DOHH2 (cell line): ENCODE data around the gene OR4D1.

Source experiments
- H3F3A ChIP-seq: fragments of 200-600 bp; sonication (generic), shearing (Covaris generic); 2 replicates; pipeline ENCODE4 v1.6.0; 2016; ENCODE audit warnings: antibody characterized with exemption, mild to moderate bottlenecking; ENCODE audit not compliant: control insufficient read depth, insufficient read depth
- H3K27ac ChIP-seq: fragments of 200-600 bp; sonication (generic); 2 replicates; pipeline ENCODE4 v1.5.1; 2014; ENCODE audit warnings: low read depth, mild to moderate bottlenecking, low read length, moderate library complexity
- H3K27me3 ChIP-seq: fragments of 200-600 bp; sonication (generic); 2 replicates; pipeline ENCODE4 v1.6.1; 2014; ENCODE audit warnings: mild to moderate bottlenecking, low read length, mixed read lengths; ENCODE audit not compliant: control insufficient read depth
- H3K36me3 ChIP-seq: fragments of 200-600 bp; sonication (generic); 2 replicates; pipeline ENCODE4 v1.6.1; 2014; ENCODE audit warnings: mild to moderate bottlenecking, low read length, moderate library complexity, mixed read lengths; ENCODE audit not compliant: control insufficient read depth
- H3K4me1 ChIP-seq: fragments of 200-600 bp; sonication (generic); 2 replicates; pipeline ENCODE4 v1.6.1; 2014; ENCODE audit warnings: mild to moderate bottlenecking, low read length, mixed read lengths; ENCODE audit not compliant: control insufficient read depth
- H3K4me2 ChIP-seq: fragments of 200-600 bp; sonication (generic); 2 replicates; pipeline ENCODE4 v1.6.0; 2014; ENCODE audit warnings: mild to moderate bottlenecking, low read length, moderate library complexity
- H3K4me3 ChIP-seq: fragments of 200-600 bp; sonication (generic); 2 replicates; pipeline ENCODE4 v1.5.1; 2014; ENCODE audit warnings: mild to moderate bottlenecking, low read length, mixed read lengths
- H3K79me2 ChIP-seq: fragments of 200-600 bp; sonication (generic); 2 replicates; pipeline ENCODE4 v1.6.1; 2014; ENCODE audit warnings: mild to moderate bottlenecking, low read length, mixed read lengths; ENCODE audit not compliant: control insufficient read depth
- H3K9me2 ChIP-seq: fragments of 200-600 bp; sonication (generic); replicated peaks from 2 replicates; pipeline ENCODE4 v1.6.1; 2014; ENCODE audit warnings: mild to moderate bottlenecking, low read length, mixed read lengths; ENCODE audit not compliant: control insufficient read depth
- H3K9me3 ChIP-seq: fragments of 200-600 bp; sonication (generic); 2 replicates; pipeline ENCODE4 v1.6.1; 2014; ENCODE audit warnings: antibody characterized with exemption, low read length, mixed read lengths; ENCODE audit not compliant: control insufficient read depth, insufficient read depth
- H4K20me1 ChIP-seq: fragments of 200-600 bp; sonication (generic); 2 replicates; pipeline ENCODE4 v1.6.0; 2014; ENCODE audit warnings: low read depth, mild to moderate bottlenecking, antibody characterized with exemption, low read length, moderate library complexity; ENCODE audit not compliant: control insufficient read depth, insufficient read depth
- EZH2phosphoT487 ChIP-seq: fragments of 200-600 bp; sonication (generic); IDR thresholded peaks from 2 replicates; pipeline ENCODE4 v1.6.1; 2017; ENCODE audit warnings: borderline replicate concordance, mild to moderate bottlenecking, antibody characterized with exemption, low read length, moderate library complexity, mixed read lengths
- TF ChIP-seq, protein P1 (sequence below): fragments of 200-600 bp; sonication (generic); IDR thresholded peaks from one replicate; pipeline ENCODE4 v1.5.1; 2014; ENCODE audit warnings: antibody characterized with exemption, mild to moderate bottlenecking, low read depth, low read length; ENCODE audit not compliant: poor library complexity, severe bottlenecking

Gene OR4D1

DNA sequence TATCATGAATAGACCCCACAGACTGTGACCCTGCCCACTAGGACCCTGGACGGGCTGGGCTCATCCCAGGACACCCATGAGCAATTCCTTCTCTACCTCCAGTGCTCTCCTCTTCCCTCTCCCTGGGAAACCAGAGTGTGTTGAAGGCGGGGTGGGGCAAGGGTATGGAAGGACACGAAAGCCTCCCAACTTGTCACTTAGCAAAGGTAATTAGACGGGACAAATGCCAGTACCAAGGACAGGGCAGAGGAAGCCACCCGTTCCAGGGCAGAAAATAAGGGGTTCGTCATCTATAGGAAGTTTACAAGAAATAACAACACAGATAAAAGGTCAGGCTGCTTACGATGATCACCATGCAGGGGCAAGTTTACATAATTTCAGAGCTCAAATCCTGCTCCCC, 39.5 kb downstream of the OR4D1 start:
- H4K20me1 ChIP-seq = no peaks in the 10 kb centered on the region; the same call in 1 of the 2 replicates
- H3K9me2 ChIP-seq = no peaks in the 10 kb centered on the region
- H3K9me3 ChIP-seq = no peaks in the 10 kb centered on the region
- H3F3A ChIP-seq = no peaks in the 10 kb centered on the region
- no peak overlapping the region for H3K4me3 ChIP-seq
- H3K4me1 ChIP-seq = peaks cover 7% of the 10 kb centered on the region; the same call in 1 of the 2 replicates
- TF ChIP-seq, protein P1, sequence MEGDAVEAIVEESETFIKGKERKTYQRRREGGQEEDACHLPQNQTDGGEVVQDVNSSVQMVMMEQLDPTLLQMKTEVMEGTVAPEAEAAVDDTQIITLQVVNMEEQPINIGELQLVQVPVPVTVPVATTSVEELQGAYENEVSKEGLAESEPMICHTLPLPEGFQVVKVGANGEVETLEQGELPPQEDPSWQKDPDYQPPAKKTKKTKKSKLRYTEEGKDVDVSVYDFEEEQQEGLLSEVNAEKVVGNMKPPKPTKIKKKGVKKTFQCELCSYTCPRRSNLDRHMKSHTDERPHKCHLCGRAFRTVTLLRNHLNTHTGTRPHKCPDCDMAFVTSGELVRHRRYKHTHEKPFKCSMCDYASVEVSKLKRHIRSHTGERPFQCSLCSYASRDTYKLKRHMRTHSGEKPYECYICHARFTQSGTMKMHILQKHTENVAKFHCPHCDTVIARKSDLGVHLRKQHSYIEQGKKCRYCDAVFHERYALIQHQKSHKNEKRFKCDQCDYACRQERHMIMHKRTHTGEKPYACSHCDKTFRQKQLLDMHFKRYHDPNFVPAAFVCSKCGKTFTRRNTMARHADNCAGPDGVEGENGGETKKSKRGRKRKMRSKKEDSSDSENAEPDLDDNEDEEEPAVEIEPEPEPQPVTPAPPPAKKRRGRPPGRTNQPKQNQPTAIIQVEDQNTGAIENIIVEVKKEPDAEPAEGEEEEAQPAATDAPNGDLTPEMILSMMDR = no peak
- H3K27ac ChIP-seq = no peak overlapping the region
- H3K4me2 ChIP-seq = no peak overlapping the region
- no peaks in the 10 kb centered on the region for H3K79me2 ChIP-seq
- no peaks in the 10 kb centered on the region for H3K27me3 ChIP-seq
- H3K36me3 ChIP-seq = no peaks in the 10 kb centered on the region

DNA sequence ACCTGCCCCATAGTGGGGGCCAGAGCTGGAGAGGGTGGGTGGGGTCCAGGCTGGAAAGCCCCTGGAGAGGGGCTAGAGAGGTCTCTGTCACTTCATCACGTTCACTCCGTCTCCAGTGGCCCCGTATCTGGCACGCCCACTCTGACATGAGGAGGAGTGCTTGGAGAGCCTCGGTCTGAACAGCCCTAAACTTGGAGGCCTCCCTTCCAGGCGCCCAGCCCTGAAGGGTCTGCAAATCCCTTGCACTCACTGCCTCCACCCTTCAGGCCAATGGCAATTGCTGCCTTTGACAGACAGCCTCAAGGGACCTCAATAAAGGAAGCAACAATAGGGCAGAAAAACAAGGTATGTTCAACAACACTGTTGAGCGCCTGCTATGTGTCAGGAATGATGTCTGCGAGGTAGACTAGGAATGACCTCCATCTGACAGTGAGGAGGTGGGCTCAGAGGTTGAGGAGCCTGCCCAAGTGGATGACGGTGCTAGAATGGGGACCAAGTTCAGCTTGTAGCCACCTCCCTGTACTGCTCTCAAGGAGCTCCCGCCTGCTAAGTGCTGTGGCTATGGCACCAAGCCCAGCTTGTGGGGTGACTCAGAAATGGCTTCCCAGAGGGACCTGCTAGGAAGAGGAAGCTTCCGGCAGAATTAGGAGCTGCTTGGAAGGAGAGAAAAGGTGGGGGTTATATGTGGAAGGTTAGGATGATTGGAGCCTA, 41.4 kb downstream of the OR4D1 start:
- H3K9me3 ChIP-seq = no peaks in the 10 kb centered on the region
- no peaks in the 10 kb centered on the region for H3K36me3 ChIP-seq
- H3K4me3 ChIP-seq = no peak overlapping the region
- no peaks in the 10 kb centered on the region for H3K9me2 ChIP-seq
- H3K27ac ChIP-seq = no peak overlapping the region
- no peaks in the 10 kb centered on the region for H3K27me3 ChIP-seq
- H3K4me1 ChIP-seq = peaks cover 7% of the 10 kb centered on the region; the same call in 1 of the 2 replicates
- H3F3A ChIP-seq = no peaks in the 10 kb centered on the region
- no peaks in the 10 kb centered on the region; the same call in 1 of the 2 replicates for H4K20me1 ChIP-seq
- H3K4me2 ChIP-seq = no peak overlapping the region
- TF ChIP-seq, protein P1 = no peak
- TF ChIP-seq EZH2phosphoT487 = no peak
- H3K79me2 ChIP-seq = no peaks in the 10 kb centered on the region

DNA sequence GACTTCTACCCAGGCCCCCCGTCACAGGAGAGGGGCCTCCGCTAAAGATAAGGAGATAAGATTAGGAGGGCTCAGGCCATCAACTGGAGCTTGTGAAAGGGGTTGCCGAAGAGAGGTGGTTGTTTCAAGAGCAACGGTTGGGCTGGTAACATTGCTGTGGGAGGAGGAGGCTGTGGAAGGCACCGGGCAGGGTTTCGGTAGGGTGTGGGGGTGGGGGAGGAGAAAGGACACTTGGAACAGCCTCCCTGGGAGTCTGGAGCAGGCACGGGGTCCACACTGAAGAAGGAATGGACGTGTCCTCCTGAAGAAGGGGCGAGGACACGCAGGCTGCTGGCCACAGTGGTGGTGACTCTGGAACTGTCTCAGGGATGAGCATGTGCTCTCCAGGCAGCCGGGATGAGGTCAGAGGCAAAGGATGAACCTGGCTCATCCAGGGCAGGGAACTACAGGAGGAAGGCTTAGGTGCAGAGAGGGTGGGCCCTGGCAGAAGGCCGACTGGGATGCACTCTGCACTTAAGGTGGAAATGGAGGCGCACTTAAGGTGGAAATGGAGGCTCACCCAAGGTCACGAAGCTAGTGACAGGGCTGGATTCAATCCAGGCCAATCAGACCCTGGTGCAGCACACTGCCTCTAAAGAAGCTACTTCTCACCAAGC, 43.2 kb downstream of the OR4D1 start:
- no peaks in the 10 kb centered on the region for H3K9me2 ChIP-seq
- no peak for TF ChIP-seq EZH2phosphoT487
- TF ChIP-seq, protein P1 = no peak
- H3K4me3 ChIP-seq = no peak overlapping the region
- no peak overlapping the region for H3K4me2 ChIP-seq
- H3K27ac ChIP-seq = no peak overlapping the region
- H3K4me1 ChIP-seq = peaks cover under 1% of the 10 kb centered on the region; the same call in 1 of the 2 replicates
- H3K27me3 ChIP-seq = no peaks in the 10 kb centered on the region
- no peaks in the 10 kb centered on the region for H3K9me3 ChIP-seq
- no peaks in the 10 kb centered on the region for H3F3A ChIP-seq
- no peaks in the 10 kb centered on the region for H3K79me2 ChIP-seq
- H4K20me1 ChIP-seq = no peaks in the 10 kb centered on the region; the same call in 1 of the 2 replicates
- H3K36me3 ChIP-seq = no peaks in the 10 kb centered on the region
